ENCODE results near the gene TTC7B. TPM values are rescaled to one million over a fixed set of nuclear protein-coding genes. Genes with fewer than 3 reads are reported as not detected.

Gene TTC7B
- total and polyA plus RNA-seq, 9 of the 15 experiments (the other 6 are each of a cell fraction or from before 2014, with no cell fraction given): 2.2 to 77.2 (median 36.7) TPM

DNA sequence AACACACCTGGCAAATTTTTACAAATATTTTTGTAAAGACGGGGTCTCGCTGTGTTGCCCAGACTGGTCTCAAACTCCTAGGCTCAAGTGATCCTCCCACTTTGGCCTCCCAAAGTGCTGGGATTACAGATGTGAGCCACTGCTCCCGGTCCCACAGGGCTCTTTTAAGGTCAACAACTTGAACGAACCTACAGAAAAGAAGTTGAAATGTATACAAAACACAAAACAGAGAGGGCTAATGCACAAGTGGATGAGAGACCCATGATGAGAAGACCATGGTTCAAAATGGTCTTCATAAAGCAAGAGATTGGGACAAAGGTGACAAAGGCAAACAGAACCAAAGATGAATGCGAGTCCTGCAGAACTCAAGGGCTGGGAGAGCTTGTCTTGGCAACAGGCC lies 328.0 kb downstream of the TTC7B start:
- Histone ChIP-seq H2AFZ (ENCODE audit: low read depth, low read length) (no peak overlapping the region), H3K9me1 (ENCODE audit: control insufficient read depth, insufficient read depth, low read length) (no peaks in the 10 kb centered on the region), H3K4me3 (no peak overlapping the region), H3K79me2 (ENCODE audit: control insufficient read depth, insufficient read depth, low read length) (no peaks in the 10 kb centered on the region), H3K9ac (ENCODE audit: insufficient read depth in 1 of 2, low read depth in 2 of 2, low read length in 2 of 2) (no peak overlapping the region), H3K36me3 (ENCODE audit: control insufficient read depth, insufficient read depth, low read length) (no peaks in the 10 kb centered on the region), H3K4me2 (ENCODE audit: insufficient read depth, low read length) (no peak overlapping the region), H4K20me1 (replicated peaks; ENCODE audit: control insufficient read depth, insufficient read depth, low read length) (no peaks in the 10 kb centered on the region), H3K4me1 (replicated peaks in 1 of 2; ENCODE audit: control insufficient read depth in 2 of 2, insufficient read depth in 2 of 2, low read length in 2 of 2) (peaks cover 0 to 4% of the 10 kb centered on the region in 2 experiments; a peak in 1 of 5 replicates), H3K9me3 (replicated peaks; ENCODE audit: control insufficient read depth, insufficient read depth, low read depth, low read length) (no peaks in the 10 kb centered on the region), H3K27me3 (ENCODE audit: control insufficient read depth in 2 of 2, insufficient read depth in 2 of 2, low read length in 2 of 2) (peaks cover 0 to 21% of the 10 kb centered on the region in 2 experiments; a peak in 3 of 5 replicates), H3K27ac (ENCODE audit: extremely low read depth, low read depth, low read length) (no peak overlapping the region)
- BruUV-seq (replicated peaks): no TSS peak
- FAIRE-seq (no peak), ATAC-seq (no peak), DNase-seq (ENCODE audit: extremely low read depth in 1 of 4, low spot score in 3 of 4) (no peak)
- intact Hi-C loops (cut with micrococcal nuclease) (no loop called here), in situ Hi-C loops (cut with MboI) (no loop called here)
- ChIA-PET CTCF (ENCODE audit: low intra/inter-chr PET ratio) (no interaction called here), POLR2A (interaction anchor here (0.6 kb wide), 1 partner anchor 125 kb away, joined by 3 read pairs; no protein-coding TSS in a partner anchor)
- no peak for TF ChIP-seq TBL1XR1 (IDR thresholded peaks at IDR 0.05; ENCODE audit: low read length in 2 of 2)
- no peak for TF ChIP-seq MYNN (IDR thresholded peaks at IDR 0.05)
- TF ChIP-seq MYNN (CRISPR knock-in tag; IDR thresholded peaks at IDR 0.05): no peak
- TF ChIP-seq, protein P1, sequence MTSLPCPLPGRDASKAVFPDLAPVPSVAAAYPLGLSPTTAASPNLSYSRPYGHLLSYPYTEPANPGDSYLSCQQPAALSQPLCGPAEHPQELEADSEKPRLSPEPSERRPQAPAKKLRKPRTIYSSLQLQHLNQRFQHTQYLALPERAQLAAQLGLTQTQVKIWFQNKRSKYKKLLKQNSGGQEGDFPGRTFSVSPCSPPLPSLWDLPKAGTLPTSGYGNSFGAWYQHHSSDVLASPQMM (CRISPR knock-in tag; IDR thresholded peaks at IDR 0.05): no peak
- TF ChIP-seq CBFA2T2 (conservative IDR thresholded peaks at IDR 0.05): no peak
- TF ChIP-seq STAT5A (IDR thresholded peaks at IDR 0.05; ENCODE audit: borderline replicate concordance, low read length): no peak
- no peak for TF ChIP-seq ZNF324 (CRISPR knock-in tag; IDR thresholded peaks at IDR 0.05)
- TF ChIP-seq SMAD3 (CRISPR knock-in tag; conservative IDR thresholded peaks at IDR 0.05): no peak
- TF ChIP-seq SMAD2 (IDR thresholded peaks at IDR 0.05; ENCODE audit: low read depth, low read length): no peak
- TF ChIP-seq DPF2 (IDR thresholded peaks at IDR 0.05): no peak
- TF ChIP-seq PHB (CRISPR knock-in tag; IDR thresholded peaks at IDR 0.05): no peak
- TF ChIP-seq, protein P2, sequence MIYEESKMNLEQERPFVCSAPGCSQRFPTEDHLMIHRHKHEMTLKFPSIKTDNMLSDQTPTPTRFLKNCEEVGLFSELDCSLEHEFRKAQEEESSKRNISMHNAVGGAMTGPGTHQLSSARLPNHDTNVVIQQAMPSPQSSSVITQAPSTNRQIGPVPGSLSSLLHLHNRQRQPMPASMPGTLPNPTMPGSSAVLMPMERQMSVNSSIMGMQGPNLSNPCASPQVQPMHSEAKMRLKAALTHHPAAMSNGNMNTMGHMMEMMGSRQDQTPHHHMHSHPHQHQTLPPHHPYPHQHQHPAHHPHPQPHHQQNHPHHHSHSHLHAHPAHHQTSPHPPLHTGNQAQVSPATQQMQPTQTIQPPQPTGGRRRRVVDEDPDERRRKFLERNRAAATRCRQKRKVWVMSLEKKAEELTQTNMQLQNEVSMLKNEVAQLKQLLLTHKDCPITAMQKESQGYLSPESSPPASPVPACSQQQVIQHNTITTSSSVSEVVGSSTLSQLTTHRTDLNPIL (CRISPR knock-in tag; IDR thresholded peaks at IDR 0.05): no peak
- TF ChIP-seq, protein P3, sequence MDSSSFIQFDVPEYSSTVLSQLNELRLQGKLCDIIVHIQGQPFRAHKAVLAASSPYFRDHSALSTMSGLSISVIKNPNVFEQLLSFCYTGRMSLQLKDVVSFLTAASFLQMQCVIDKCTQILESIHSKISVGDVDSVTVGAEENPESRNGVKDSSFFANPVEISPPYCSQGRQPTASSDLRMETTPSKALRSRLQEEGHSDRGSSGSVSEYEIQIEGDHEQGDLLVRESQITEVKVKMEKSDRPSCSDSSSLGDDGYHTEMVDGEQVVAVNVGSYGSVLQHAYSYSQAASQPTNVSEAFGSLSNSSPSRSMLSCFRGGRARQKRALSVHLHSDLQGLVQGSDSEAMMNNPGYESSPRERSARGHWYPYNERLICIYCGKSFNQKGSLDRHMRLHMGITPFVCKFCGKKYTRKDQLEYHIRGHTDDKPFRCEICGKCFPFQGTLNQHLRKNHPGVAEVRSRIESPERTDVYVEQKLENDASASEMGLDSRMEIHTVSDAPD (CRISPR knock-in tag; IDR thresholded peaks at IDR 0.05): no peak
- TF ChIP-seq, protein P4, sequence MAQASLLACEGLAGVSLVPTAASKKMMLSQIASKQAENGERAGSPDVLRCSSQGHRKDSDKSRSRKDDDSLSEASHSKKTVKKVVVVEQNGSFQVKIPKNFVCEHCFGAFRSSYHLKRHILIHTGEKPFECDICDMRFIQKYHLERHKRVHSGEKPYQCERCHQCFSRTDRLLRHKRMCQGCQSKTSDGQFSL (CRISPR knock-in tag; IDR thresholded peaks at IDR 0.05): no peak
- TF ChIP-seq, protein P4 (tag; IDR thresholded peaks at IDR 0.05): no peak
- no peak for TF ChIP-seq ZNF57 (CRISPR knock-in tag; IDR thresholded peaks at IDR 0.05)
- 0% methylated on average over 5 of the region's 5 CpGs for WGBS (ENCODE audit: insufficient coverage, low coverage, missing lambda C conversion rate)

All from K562 (cell line).